ENCODE data around the gene ENO4.

GRCh38 chr10:116802474-116802873 is 46.8 kb upstream of the ENO4 start:
- no peak for TF ChIP-seq CTCF (IDR thresholded peaks at IDR 0.05 in 2 of 3, conservative IDR thresholded peaks at IDR 0.05 in 1 of 3; ENCODE audit: borderline replicate concordance in 1 of 3, insufficient read depth in 1 of 3, low read depth in 2 of 3, low read length in 2 of 3)
- TF ChIP-seq REST (IDR thresholded peaks at IDR 0.05; ENCODE audit: low read depth), result no peak
- TF ChIP-seq POLR2A (IDR thresholded peaks at IDR 0.05; ENCODE audit: borderline replicate concordance, extremely low read depth, insufficient read depth, insufficient read length), result no peak
- TF ChIP-seq RAD21 (IDR thresholded peaks at IDR 0.05; ENCODE audit: low read depth), result no peak
- no peak for TF ChIP-seq ATF3 (IDR thresholded peaks at IDR 0.05)
- TF ChIP-seq YY1 (IDR thresholded peaks at IDR 0.05; ENCODE audit: extremely low read depth, insufficient replicate concordance, low read depth, low read length), result no peak
- TF ChIP-seq, protein P1, sequence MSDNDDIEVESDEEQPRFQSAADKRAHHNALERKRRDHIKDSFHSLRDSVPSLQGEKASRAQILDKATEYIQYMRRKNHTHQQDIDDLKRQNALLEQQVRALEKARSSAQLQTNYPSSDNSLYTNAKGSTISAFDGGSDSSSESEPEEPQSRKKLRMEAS (IDR thresholded peaks at IDR 0.05), result no peak
- no peak for TF ChIP-seq POLR2AphosphoS5 (IDR thresholded peaks at IDR 0.05; ENCODE audit: low read depth, low read length)
- no peak for TF ChIP-seq SP1 (IDR thresholded peaks at IDR 0.05; ENCODE audit: low read depth)
- no peak for TF ChIP-seq JUND (IDR thresholded peaks at IDR 0.05)
- TF ChIP-seq CEBPB (IDR thresholded peaks at IDR 0.05; ENCODE audit: low read depth), result no peak
- no peak for TF ChIP-seq EZH2 (IDR thresholded peaks at IDR 0.05)
- TF ChIP-seq SRF (IDR thresholded peaks at IDR 0.05; ENCODE audit: low read depth), result no peak

Measured in HCT116 (cell line).